HCT116 (cell line): ENCODE measurements around the gene CHTF8. TPM values are rescaled to one million over a fixed set of nuclear protein-coding genes. Genes with fewer than 3 reads are reported as not detected.

Experiments
- ATAC-seq: fragments of 200-7000 bp; cut with Tn5 transposase; 2 replicates; pipeline ENCODE4 v1.9.1; 2020; ENCODE audit warnings: mild to moderate bottlenecking, moderate library complexity
- BruUV-seq: library from RNA; stranded (reverse); fragments of 400-500 nt; replicated peaks from 2 replicates; lab custom pipeline; 2021; lab: Mats Ljungman, UMichigan
- CTCF ChIA-PET: fragments of 300-600 bp; sonication (Branson Sonifier 250); formaldehyde crosslinking; loops from one replicate; lab custom pipeline; 2021; ENCODE audit warnings: antibody characterized with exemption; lab: Charles Lee
- POLR2A ChIA-PET: fragments of 300-600, 350-600 bp; sonication (Branson Sonifier 250); formaldehyde crosslinking; loops from one replicate; lab custom pipeline; 2021; ENCODE audit warnings: antibody characterized with exemption; lab: Charles Lee
- RAD21 ChIA-PET, 2 experiments: fragments of 300-600 bp; sonication (Branson Sonifier 250); formaldehyde crosslinking; loops; one replicate each; lab custom pipeline; 2023; ENCODE audit warnings: low total read pairs in 2 of 2; ENCODE audit not compliant: uncharacterized antibody in 2 of 2, unreplicated experiment in 2 of 2, low non-redundant PET in 1 of 2; lab: Charles Lee
- DNase-seq: peaks from one replicate; pipeline ENCODE4 v3.0.0-alpha.2; 2010; ENCODE audit warnings: low read depth, low spot score
- H2AFZ ChIP-seq: fragments of 200-600 bp; shearing (Covaris generic), sonication (generic); 2 replicates; pipeline ENCODE4 v1.6.1; 2017; ENCODE audit warnings: low read depth, mixed run types, mixed read lengths, antibody characterized with exemption, low read length; ENCODE audit not compliant: poor library complexity, severe bottlenecking
- H3K27ac ChIP-seq: 2 replicates; pipeline ENCODE4 v1.5.1; 2012; ENCODE audit warnings: low read depth, low read length
- H3K27me3 ChIP-seq: fragments of 200-600 bp; sonication (generic); 2 replicates; pipeline ENCODE4 v1.6.1; 2016; ENCODE audit warnings: mixed run types, low read length, mixed read lengths; ENCODE audit not compliant: insufficient read depth
- H3K36me3 ChIP-seq, 2 experiments: fragments of 200-500 bp in 1 of 2; fragments of 200-600 bp in 1 of 2; sonication (Bioruptor generic) in 1 of 2; sonication (generic) in 1 of 2; 2 replicates each; pipeline versions ENCODE4 v1.5.1 to v1.6.1; 2014 to 2016; ENCODE audit warnings: low read length in 2 of 2, inconsistent platforms in 1 of 2, mixed read lengths in 1 of 2, mixed run types in 1 of 2; ENCODE audit not compliant: insufficient read depth in 2 of 2, control insufficient read depth in 1 of 2
- H3K4me1 ChIP-seq, 2 experiments: fragments of 200-600 bp in 1 of 2; sonication (generic) in 1 of 2; 2 replicates each; pipeline versions ENCODE4 v1.5.1 to v1.6.1; 2012 to 2017; ENCODE audit warnings: low read length in 2 of 2, inconsistent platforms in 1 of 2, mild to moderate bottlenecking in 1 of 2, mixed read lengths in 1 of 2, mixed run types in 1 of 2, moderate library complexity in 1 of 2; ENCODE audit not compliant: insufficient read depth in 2 of 2, control insufficient read depth in 1 of 2
- H3K4me2 ChIP-seq: fragments of 200-600 bp; sonication (generic); 2 replicates; pipeline ENCODE4 v1.6.1; 2017; ENCODE audit warnings: mixed run types, low read length, mixed read lengths
- H3K4me3 ChIP-seq, 2 experiments: fragments of 200-600 bp in 1 of 2; sonication (generic) in 1 of 2; replicated peaks in 1 of 2; 2 replicates each; pipeline ENCODE4 v1.5.1; 2011 to 2016; ENCODE audit warnings: low read length in 2 of 2, control low read depth in 1 of 2, low read depth in 1 of 2, mild to moderate bottlenecking in 1 of 2, mixed read lengths in 1 of 2, mixed run types in 1 of 2
- H3K79me2 ChIP-seq: fragments of 200-600 bp; sonication (generic); 2 replicates; pipeline ENCODE4 v1.6.1; 2017; ENCODE audit warnings: mild to moderate bottlenecking, mixed run types, low read length, moderate library complexity, mixed read lengths; ENCODE audit not compliant: insufficient read depth
- H3K9ac ChIP-seq: fragments of 200-600 bp; sonication (generic); 2 replicates; pipeline ENCODE4 v1.6.1; 2016; ENCODE audit warnings: low read length, mixed read lengths
- H3K9me2 ChIP-seq: fragments of 200-600 bp; sonication (generic), shearing (Covaris generic); 2 replicates; pipeline ENCODE4 v1.6.1; 2017; ENCODE audit warnings: mixed run types, mild to moderate bottlenecking, moderate library complexity; ENCODE audit not compliant: insufficient read depth
- H3K9me3 ChIP-seq, 2 experiments: fragments of 200-500 bp in 1 of 2; fragments of 200-600 bp in 1 of 2; sonication (Bioruptor generic) in 1 of 2; sonication (generic) in 1 of 2; 2 replicates each; pipeline ENCODE4 v1.6.1; 2014 to 2017; ENCODE audit warnings: low read length in 2 of 2, mixed read lengths in 2 of 2, inconsistent platforms in 1 of 2, low read depth in 1 of 2, mild to moderate bottlenecking in 1 of 2, mixed run types in 1 of 2, moderate library complexity in 1 of 2; ENCODE audit not compliant: control insufficient read depth in 1 of 2, insufficient read depth in 1 of 2
- H4K20me1 ChIP-seq: fragments of 200-600 bp; sonication (generic), shearing (Covaris generic); 2 replicates; pipeline ENCODE4 v1.6.1; 2017; ENCODE audit warnings: mixed run types, mild to moderate bottlenecking, moderate library complexity; ENCODE audit not compliant: insufficient read depth
- CBX3 ChIP-seq: IDR thresholded peaks from 2 replicates; pipeline ENCODE4 v1.6.1; 2012; ENCODE audit warnings: low read depth
- CEBPB ChIP-seq: IDR thresholded peaks from 2 replicates; pipeline ENCODE4 v1.6.1; 2012; ENCODE audit warnings: low read depth
- EGR1 ChIP-seq: IDR thresholded peaks from 2 replicates; pipeline ENCODE4 v1.6.1; 2012; ENCODE audit warnings: low read depth
- EZH2 ChIP-seq: fragments of 200-600 bp; sonication (generic); IDR thresholded peaks from 2 replicates; pipeline ENCODE4 v1.6.1; 2017; ENCODE audit warnings: antibody characterized with exemption, mixed run types
- EZH2phosphoT487 ChIP-seq: fragments of 200-600 bp; IDR thresholded peaks from 2 replicates; pipeline ENCODE4 v1.6.1; 2018; ENCODE audit warnings: antibody characterized with exemption, borderline replicate concordance
- FOSL1 ChIP-seq: IDR thresholded peaks from 2 replicates; pipeline ENCODE4 v1.6.1; 2012; ENCODE audit warnings: low read depth
- JUND ChIP-seq: IDR thresholded peaks from 2 replicates; pipeline ENCODE4 v1.6.1; 2012
- POLR2A ChIP-seq: IDR thresholded peaks from 2 replicates; pipeline ENCODE4 v1.7.0; 2011; ENCODE audit warnings: borderline replicate concordance; ENCODE audit not compliant: insufficient read depth, insufficient read length; ENCODE audit errors: extremely low read depth
- POLR2AphosphoS5 ChIP-seq: IDR thresholded peaks from 2 replicates; pipeline ENCODE4 v1.6.1; 2011; ENCODE audit warnings: mild to moderate bottlenecking, low read depth, low read length, moderate library complexity
- SP1 ChIP-seq: IDR thresholded peaks from 2 replicates; pipeline ENCODE4 v1.6.1; 2012; ENCODE audit warnings: low read depth
- SRF ChIP-seq: IDR thresholded peaks from 2 replicates; pipeline ENCODE4 v1.6.1; 2012; ENCODE audit warnings: low read depth
- TCF7L2 ChIP-seq: IDR thresholded peaks from 2 replicates; pipeline ENCODE4 v1.7.0; 2011; ENCODE audit warnings: borderline replicate concordance, inconsistent platforms; ENCODE audit not compliant: insufficient read depth, insufficient read length; ENCODE audit errors: extremely low read depth
- YY1 ChIP-seq: IDR thresholded peaks from 2 replicates; pipeline ENCODE4 v1.6.1; 2011; ENCODE audit warnings: low read length, low read depth, moderate library complexity, mild to moderate bottlenecking; ENCODE audit not compliant: insufficient replicate concordance; ENCODE audit errors: extremely low read depth
- ZFX ChIP-seq: fragments of 450-650 bp; IDR thresholded peaks from 2 replicates; pipeline ENCODE4 v1.6.1; 2017
- intact Hi-C: fragments of 100-400 bp; cut with micrococcal nuclease; formaldehyde crosslinking; loops from 2 replicates; pipeline ENCODE4 v1.10.0; 2022
- total RNA-seq: library from RNA; stranded (reverse); gene quantifications from one replicate; pipeline ENCODE4 v1.2.1, GENCODE V29; 2021; ENCODE audit not compliant: unreplicated experiment
- TF ChIP-seq, protein P1 (sequence below): IDR thresholded peaks from 2 replicates; pipeline ENCODE4 v1.6.1; 2011; ENCODE audit warnings: mild to moderate bottlenecking, low read length, moderate library complexity; ENCODE audit not compliant: insufficient replicate concordance; ENCODE audit errors: extremely low read depth
- TF ChIP-seq, protein P2 (sequence below): IDR thresholded peaks from 2 replicates; pipeline ENCODE4 v1.6.1; 2012; ENCODE audit warnings: low read depth
- TF ChIP-seq, protein P3 (sequence below), 3 experiments: fragments of 200-600 bp in 1 of 3; sonication (generic) in 1 of 3; IDR thresholded peaks in 2 of 3; conservative IDR thresholded peaks in 1 of 3; 2 replicates each; pipeline ENCODE4 v1.5.1; 2012 to 2017; ENCODE audit warnings: low read depth in 2 of 3, low read length in 2 of 3, antibody characterized with exemption in 1 of 3, borderline replicate concordance in 1 of 3, control low read depth in 1 of 3, mild to moderate bottlenecking in 1 of 3, mixed read lengths in 1 of 3, mixed run types in 1 of 3, moderate library complexity in 1 of 3; ENCODE audit not compliant: insufficient read depth in 1 of 3
- TF ChIP-seq, protein P4 (sequence below): IDR thresholded peaks from 2 replicates; pipeline ENCODE4 v1.6.1; 2012
- TF ChIP-seq, protein P5 (sequence below): IDR thresholded peaks from 2 replicates; pipeline ENCODE4 v1.6.1; 2012

Gene CHTF8
- total RNA-seq, 1 experiment from 2014 or later = 184 TPM

DNA sequence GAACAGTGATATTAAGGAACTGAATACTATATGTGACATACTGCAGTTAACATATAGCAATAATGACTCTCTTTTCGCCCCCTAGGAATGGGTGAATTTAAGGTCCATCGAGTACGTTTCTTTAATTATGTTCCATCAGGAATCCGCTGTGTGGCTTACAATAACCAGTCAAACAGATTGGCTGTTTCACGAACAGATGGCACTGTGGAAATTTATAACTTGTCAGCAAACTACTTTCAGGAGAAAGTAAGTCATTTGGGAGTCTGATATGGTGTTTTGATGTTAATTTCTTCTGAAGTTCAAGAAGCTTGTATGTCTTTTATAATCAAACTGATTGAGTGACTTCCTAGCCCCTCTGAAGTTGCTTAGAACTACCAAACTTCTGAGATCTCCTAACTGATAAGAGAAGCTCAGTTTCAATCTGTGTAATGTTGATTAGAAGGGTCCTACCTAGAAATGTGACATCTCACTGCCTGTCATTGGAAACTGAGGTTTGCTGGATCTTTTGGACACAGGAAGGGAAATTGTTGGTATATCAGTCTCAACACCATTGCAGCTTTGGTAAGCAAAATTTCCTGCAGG is 1.1 kb upstream of the CHTF8 start:
- peaks cover 12 to 20% of the 10 kb centered on the region in 2 experiments; a peak in 3 of 4 replicates for H3K4me1 ChIP-seq
- peaks cover 19 to 55% of the 10 kb centered on the region in 2 experiments for H3K36me3 ChIP-seq
- peak overlapping the region; percentile 96; the same call in 1 of the 2 replicates for H3K27ac ChIP-seq
- ChIA-PET RAD21 (no interaction called here), POLR2A (no interaction called here), CTCF (interaction anchor here (1.8 kb wide), 1 partner anchor 17 kb away, joined by 4 read pairs; no protein-coding TSS in a partner anchor)
- peaks cover 98% of the 10 kb centered on the region for H3K79me2 ChIP-seq
- no TSS peak for BruUV-seq
- ATAC-seq = no peak
- no peak for TF ChIP-seq EGR1
- TF ChIP-seq SP1 = no peak
- TF ChIP-seq TCF7L2 = no peak
- TF ChIP-seq JUND = no peak
- TF ChIP-seq FOSL1 = no peak
- TF ChIP-seq CEBPB = no peak
- TF ChIP-seq, protein P1, sequence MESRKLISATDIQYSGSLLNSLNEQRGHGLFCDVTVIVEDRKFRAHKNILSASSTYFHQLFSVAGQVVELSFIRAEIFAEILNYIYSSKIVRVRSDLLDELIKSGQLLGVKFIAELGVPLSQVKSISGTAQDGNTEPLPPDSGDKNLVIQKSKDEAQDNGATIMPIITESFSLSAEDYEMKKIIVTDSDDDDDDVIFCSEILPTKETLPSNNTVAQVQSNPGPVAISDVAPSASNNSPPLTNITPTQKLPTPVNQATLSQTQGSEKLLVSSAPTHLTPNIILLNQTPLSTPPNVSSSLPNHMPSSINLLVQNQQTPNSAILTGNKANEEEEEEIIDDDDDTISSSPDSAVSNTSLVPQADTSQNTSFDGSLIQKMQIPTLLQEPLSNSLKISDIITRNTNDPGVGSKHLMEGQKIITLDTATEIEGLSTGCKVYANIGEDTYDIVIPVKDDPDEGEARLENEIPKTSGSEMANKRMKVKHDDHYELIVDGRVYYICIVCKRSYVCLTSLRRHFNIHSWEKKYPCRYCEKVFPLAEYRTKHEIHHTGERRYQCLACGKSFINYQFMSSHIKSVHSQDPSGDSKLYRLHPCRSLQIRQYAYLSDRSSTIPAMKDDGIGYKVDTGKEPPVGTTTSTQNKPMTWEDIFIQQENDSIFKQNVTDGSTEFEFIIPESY = no peak
- TF ChIP-seq ZFX = no peak
- TF ChIP-seq POLR2AphosphoS5 = no peak
- TF ChIP-seq, protein P2, sequence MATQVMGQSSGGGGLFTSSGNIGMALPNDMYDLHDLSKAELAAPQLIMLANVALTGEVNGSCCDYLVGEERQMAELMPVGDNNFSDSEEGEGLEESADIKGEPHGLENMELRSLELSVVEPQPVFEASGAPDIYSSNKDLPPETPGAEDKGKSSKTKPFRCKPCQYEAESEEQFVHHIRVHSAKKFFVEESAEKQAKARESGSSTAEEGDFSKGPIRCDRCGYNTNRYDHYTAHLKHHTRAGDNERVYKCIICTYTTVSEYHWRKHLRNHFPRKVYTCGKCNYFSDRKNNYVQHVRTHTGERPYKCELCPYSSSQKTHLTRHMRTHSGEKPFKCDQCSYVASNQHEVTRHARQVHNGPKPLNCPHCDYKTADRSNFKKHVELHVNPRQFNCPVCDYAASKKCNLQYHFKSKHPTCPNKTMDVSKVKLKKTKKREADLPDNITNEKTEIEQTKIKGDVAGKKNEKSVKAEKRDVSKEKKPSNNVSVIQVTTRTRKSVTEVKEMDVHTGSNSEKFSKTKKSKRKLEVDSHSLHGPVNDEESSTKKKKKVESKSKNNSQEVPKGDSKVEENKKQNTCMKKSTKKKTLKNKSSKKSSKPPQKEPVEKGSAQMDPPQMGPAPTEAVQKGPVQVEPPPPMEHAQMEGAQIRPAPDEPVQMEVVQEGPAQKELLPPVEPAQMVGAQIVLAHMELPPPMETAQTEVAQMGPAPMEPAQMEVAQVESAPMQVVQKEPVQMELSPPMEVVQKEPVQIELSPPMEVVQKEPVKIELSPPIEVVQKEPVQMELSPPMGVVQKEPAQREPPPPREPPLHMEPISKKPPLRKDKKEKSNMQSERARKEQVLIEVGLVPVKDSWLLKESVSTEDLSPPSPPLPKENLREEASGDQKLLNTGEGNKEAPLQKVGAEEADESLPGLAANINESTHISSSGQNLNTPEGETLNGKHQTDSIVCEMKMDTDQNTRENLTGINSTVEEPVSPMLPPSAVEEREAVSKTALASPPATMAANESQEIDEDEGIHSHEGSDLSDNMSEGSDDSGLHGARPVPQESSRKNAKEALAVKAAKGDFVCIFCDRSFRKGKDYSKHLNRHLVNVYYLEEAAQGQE = no peak
- TF ChIP-seq, protein P3, sequence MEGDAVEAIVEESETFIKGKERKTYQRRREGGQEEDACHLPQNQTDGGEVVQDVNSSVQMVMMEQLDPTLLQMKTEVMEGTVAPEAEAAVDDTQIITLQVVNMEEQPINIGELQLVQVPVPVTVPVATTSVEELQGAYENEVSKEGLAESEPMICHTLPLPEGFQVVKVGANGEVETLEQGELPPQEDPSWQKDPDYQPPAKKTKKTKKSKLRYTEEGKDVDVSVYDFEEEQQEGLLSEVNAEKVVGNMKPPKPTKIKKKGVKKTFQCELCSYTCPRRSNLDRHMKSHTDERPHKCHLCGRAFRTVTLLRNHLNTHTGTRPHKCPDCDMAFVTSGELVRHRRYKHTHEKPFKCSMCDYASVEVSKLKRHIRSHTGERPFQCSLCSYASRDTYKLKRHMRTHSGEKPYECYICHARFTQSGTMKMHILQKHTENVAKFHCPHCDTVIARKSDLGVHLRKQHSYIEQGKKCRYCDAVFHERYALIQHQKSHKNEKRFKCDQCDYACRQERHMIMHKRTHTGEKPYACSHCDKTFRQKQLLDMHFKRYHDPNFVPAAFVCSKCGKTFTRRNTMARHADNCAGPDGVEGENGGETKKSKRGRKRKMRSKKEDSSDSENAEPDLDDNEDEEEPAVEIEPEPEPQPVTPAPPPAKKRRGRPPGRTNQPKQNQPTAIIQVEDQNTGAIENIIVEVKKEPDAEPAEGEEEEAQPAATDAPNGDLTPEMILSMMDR (IDR thresholded peaks at IDR 0.05 in 2 of 3, conservative IDR thresholded peaks at IDR 0.05 in 1 of 3; ENCODE audit: borderline replicate concordance in 1 of 3, insufficient read depth in 1 of 3, low read depth in 2 of 3, low read length in 2 of 3) = no peak
- TF ChIP-seq SRF = no peak
- TF ChIP-seq YY1 = no peak
- TF ChIP-seq EZH2 = no peak
- TF ChIP-seq, protein P4, sequence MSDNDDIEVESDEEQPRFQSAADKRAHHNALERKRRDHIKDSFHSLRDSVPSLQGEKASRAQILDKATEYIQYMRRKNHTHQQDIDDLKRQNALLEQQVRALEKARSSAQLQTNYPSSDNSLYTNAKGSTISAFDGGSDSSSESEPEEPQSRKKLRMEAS = no peak
- TF ChIP-seq EZH2phosphoT487 = no peak
- TF ChIP-seq, protein P5, sequence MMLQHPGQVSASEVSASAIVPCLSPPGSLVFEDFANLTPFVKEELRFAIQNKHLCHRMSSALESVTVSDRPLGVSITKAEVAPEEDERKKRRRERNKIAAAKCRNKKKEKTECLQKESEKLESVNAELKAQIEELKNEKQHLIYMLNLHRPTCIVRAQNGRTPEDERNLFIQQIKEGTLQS = no peak
- TF ChIP-seq CBX3 = no peak
- TF ChIP-seq POLR2A = no peak
- no peaks in the 10 kb centered on the region for H3K27me3 ChIP-seq
- H2AFZ ChIP-seq = no peak overlapping the region
- peak overlapping the region; percentile 92 for H3K4me2 ChIP-seq
- H3K9ac ChIP-seq = peak overlapping the region; percentile 93
- peaks cover 27% of the 10 kb centered on the region; the same call in 1 of the 2 replicates for H4K20me1 ChIP-seq
- intact Hi-C loops = no loop called here
- no peaks in the 10 kb centered on the region for H3K9me3 ChIP-seq
- H3K9me2 ChIP-seq = no peaks in the 10 kb centered on the region
- peak overlapping the region; percentile 88 to 99 for H3K4me3 ChIP-seq
- DNase-seq = no peak
